GM18867 (cell line): ENCODE results near the gene EFCAB13.
"Not testable (repeated sequence)": the region's sequence is repeated elsewhere in the genome, so short reads cannot be mapped to it uniquely, and the experiment has no call there.

Experiments used
- ATAC-seq: cut with Tn5 transposase; IDR thresholded peaks from one replicate; pipeline ENCODE4 v1.9.1; 2021; ENCODE audit warnings: mild to moderate bottlenecking, moderate library complexity; ENCODE audit not compliant: unreplicated experiment

Gene EFCAB13

DNA sequence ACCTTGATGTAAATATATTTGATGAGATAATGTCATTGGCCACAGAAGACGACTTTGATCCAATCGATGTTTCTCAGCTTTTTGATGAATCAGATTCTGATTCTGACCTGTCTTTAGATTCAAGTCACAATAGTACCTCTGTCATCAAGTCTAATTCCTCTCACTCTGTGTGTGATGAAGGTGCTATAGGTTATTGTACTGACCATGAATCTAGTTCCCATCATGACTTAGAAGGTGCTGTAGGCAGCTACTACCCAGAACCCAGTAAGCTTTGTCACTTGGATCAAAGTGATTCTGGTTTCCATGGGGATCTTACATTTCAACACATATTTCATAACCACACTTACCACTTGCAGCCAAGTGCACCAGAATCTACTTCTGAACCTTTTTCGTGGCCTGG is 101.5 kb downstream of the EFCAB13 start:
- ATAC-seq, result not testable (repeated sequence)

DNA sequence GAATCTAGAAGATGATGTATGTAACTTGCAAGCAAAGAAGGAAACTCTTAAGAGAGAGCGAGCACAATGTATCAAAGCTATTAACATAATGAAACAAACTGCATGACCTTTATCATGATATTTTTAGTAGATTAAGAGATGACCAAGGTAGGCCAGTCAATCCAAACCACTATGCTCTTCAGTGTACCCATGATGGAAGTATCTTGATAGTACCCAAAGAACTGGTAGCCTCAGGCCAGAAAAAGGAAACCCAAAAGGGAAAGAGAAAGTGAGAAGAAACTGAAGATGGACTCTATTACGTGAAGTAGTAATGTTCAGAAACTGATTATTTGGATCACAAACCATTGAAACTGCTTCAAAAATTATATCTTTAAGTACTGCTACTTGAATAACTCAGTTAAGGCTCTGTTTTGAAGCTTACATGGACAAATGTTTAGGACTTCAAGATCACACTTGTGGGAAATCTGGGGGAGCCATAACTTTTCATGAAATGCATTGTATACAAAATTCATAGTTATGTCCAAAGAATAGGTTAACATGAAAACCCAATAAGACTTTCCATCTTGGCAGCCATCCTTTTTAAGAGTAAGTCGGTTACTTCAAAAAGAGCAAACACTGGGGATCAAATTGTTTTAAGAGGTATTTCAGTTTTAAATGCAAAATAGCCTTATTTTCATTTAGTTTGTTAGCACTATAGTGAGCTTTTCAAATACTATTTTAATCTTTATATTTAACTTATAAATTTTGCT is 102.3 kb downstream of the EFCAB13 start:
- ATAC-seq, result not testable (repeated sequence)

- no peak for ATAC-seq
Measured at GRCh38 chr17:47427985-47428384, 104.2 kb downstream of the EFCAB13 start.

GRCh38 chr17:47432240-47432639 is 108.5 kb downstream of the EFCAB13 start:
- not testable (repeated sequence) for ATAC-seq

DNA sequence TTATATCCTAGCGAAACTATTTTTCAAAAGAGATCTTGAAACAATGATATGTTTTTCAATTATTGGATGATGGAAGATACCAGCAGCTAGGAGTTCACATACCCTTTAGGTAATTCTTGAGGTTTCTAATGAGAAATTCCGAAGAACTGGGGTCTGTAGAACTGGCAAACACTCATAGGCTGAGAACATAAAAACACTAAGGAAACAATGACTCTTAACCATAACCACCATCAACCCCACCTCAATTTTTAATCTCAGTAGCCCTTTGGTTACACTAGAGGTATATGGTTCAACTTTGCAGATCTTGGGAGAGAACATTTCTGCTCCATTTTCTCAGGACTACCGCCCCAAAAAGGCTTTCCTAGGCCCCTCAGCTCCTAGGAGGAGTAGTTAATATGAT is 141.4 kb downstream of the EFCAB13 start:
- no peak for ATAC-seq

DNA sequence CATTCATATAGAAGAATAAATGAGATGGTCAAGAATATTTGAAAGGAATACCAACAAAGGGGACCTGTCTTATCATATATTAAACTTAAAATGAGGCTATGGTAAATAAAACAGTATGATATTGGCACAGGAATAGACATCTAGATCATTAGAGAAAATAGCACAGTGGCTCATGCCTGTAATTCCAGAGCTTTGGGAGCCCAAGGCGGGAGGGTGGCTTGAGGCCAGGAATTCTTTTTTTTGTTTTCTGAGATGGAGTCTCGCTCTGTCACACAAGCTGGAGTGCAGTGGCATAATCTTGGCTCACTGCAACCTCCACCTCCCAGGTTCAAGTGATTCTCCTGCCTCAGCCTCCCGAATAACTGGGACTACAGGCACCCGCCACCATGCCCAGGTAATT is 143.2 kb downstream of the EFCAB13 start:
- not testable (repeated sequence) for ATAC-seq

GRCh38 chr17:47470836-47471235 is 147.1 kb downstream of the EFCAB13 start:
- ATAC-seq, result no peak

DNA sequence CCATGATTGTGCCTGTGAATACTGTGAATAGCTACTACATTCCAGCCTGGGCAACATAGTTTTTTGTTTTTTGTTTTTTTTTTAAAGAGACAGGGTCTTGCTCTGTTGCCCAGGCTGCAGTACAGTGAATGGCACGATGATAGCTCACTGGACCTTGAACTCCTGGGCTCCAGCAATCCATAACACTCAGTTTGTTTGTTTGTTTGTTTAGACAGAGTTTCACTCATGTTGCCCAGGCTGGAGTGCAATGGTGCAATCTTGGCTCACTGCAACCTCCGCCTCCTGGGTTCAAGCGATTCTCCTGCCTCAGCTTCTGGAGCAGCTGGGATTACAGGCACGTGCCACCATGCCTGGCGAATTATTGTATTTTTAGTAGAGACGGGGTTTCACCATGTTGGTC is 148.3 kb downstream of the EFCAB13 start:
- ATAC-seq, result not testable (repeated sequence)
